ENCODE results near the gene FAM53B. TPM values are rescaled to one million over a fixed set of nuclear protein-coding genes. Genes with fewer than 3 reads are reported as not detected.
A peak's percentile ranks its signal among the peaks of the same experiment; 100 is the strongest.

Gene FAM53B
- total RNA-seq, 1 donor, result 12.7 TPM

DNA sequence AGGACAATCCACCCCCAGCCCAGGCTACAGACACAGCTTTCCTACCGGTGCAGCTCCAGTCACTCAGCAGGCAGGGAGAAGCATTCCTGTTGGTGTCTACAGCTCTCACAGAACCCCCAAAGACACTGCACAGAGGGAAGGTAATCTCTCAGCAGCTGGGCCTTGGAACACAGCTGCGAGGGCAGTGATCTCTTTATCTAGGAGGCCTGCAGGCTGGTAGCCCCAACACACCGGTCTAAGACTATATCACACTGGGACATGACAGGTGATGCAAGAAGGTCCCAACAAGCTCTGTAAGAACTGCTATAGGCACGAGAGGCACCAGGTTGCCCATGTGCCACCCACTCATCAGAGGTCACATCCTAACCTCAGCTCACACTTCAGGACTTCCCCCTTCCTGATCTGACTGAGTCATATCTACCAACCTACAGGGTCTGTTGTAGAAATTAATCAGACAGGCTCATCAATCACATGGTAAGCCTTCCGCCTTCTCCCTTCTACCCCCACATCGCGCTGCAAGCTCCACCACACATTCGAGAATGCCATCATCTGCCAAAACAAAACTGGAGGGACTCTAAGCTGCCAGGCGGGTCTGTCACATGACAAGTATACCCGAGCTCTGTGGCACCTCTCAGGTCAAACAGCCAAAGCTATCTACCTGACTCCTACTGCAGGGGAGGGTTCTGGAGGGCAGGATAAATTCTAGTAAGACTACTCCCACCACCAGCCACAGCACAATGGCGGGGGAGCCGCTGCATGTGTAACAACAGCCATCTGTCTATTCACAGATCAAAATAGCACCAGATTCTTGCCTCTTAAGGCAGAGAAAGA, 26.1 kb downstream of the FAM53B start:
- Histone ChIP-seq H3K9me3 (ENCODE audit: low read depth, low read length) (no peaks in the 10 kb centered on the region), H4K20me1 (ENCODE audit: insufficient read depth, low read length) (peaks cover 25% of the 10 kb centered on the region), H3K4me2 (ENCODE audit: insufficient read depth, low read length) (no peak overlapping the region), H3K27me3 (ENCODE audit: insufficient read depth, low read length) (no peaks in the 10 kb centered on the region), H3K27ac (ENCODE audit: low read depth, low read length) (no peak overlapping the region), H3K4me1 (ENCODE audit: insufficient read depth, low read length) (peaks cover 13% of the 10 kb centered on the region), H3K79me2 (ENCODE audit: insufficient read depth, low read length) (peaks cover 14% of the 10 kb centered on the region), H3K4me3 (ENCODE audit: insufficient read depth, low read length) (no peak overlapping the region), H2AFZ (ENCODE audit: low read length) (no peak overlapping the region), H3K36me3 (ENCODE audit: insufficient read depth, low read length) (no peaks in the 10 kb centered on the region)
- DNase-seq (ENCODE audit: insufficient read length, low spot score, missing footprints), result peak; percentile 69
- TF ChIP-seq, protein P1, sequence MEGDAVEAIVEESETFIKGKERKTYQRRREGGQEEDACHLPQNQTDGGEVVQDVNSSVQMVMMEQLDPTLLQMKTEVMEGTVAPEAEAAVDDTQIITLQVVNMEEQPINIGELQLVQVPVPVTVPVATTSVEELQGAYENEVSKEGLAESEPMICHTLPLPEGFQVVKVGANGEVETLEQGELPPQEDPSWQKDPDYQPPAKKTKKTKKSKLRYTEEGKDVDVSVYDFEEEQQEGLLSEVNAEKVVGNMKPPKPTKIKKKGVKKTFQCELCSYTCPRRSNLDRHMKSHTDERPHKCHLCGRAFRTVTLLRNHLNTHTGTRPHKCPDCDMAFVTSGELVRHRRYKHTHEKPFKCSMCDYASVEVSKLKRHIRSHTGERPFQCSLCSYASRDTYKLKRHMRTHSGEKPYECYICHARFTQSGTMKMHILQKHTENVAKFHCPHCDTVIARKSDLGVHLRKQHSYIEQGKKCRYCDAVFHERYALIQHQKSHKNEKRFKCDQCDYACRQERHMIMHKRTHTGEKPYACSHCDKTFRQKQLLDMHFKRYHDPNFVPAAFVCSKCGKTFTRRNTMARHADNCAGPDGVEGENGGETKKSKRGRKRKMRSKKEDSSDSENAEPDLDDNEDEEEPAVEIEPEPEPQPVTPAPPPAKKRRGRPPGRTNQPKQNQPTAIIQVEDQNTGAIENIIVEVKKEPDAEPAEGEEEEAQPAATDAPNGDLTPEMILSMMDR (IDR thresholded peaks at IDR 0.05; ENCODE audit: extremely low read depth, low read depth, low read length), result no peak

DNA sequence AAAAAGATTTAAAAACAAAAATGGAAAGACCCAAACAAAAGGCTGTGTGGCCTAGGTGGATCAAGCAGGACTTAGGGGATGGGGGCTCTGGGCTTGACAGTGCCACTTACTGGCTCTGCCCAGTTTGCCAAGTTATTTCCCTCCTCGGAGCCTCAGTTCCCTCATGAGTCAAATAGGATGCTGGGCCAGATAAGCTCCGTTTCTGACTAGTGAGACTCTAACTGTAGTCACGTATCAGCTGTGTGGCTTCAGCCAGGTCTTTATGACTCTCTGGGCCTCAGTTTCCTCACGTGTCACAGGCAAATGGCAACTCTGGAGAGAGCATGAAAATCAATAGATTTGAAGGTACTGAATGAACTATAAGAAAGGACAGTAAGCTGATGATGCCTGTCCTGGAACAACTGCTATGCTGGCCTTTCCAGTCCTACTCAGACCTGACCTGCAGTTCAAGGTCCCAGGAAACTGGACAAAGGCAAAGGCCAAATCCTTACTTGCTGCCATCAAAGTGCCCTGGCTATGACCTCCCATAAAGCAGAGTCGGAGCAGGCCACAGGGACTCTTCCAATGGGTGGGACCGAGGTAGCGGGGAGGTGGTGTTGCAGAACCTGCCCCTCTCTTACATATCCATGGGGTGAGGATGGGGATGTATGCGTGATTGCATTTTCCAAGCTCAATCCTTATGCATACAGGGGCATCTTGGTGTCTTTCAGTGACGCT, 27.0 kb downstream of the FAM53B start:
- no peak overlapping the region for H3K4me2 ChIP-seq (ENCODE audit: insufficient read depth, low read length)
- H3K27me3 ChIP-seq (ENCODE audit: insufficient read depth, low read length), result no peaks in the 10 kb centered on the region
- H3K4me3 ChIP-seq (ENCODE audit: insufficient read depth, low read length), result no peak overlapping the region
- no peaks in the 10 kb centered on the region for H3K36me3 ChIP-seq (ENCODE audit: insufficient read depth, low read length)
- H3K27ac ChIP-seq (ENCODE audit: low read depth, low read length), result no peak overlapping the region
- peaks cover 11% of the 10 kb centered on the region for H3K4me1 ChIP-seq (ENCODE audit: insufficient read depth, low read length)
- H4K20me1 ChIP-seq (ENCODE audit: insufficient read depth, low read length), result peaks cover 30% of the 10 kb centered on the region
- peak; percentile 0 for DNase-seq (ENCODE audit: insufficient read length, low spot score, missing footprints)
- TF ChIP-seq, protein P1 (IDR thresholded peaks at IDR 0.05; ENCODE audit: extremely low read depth, low read depth, low read length), result no peak
- H2AFZ ChIP-seq (ENCODE audit: low read length), result no peak overlapping the region
- no peaks in the 10 kb centered on the region for H3K9me3 ChIP-seq (ENCODE audit: low read depth, low read length)
- peaks cover 14% of the 10 kb centered on the region for H3K79me2 ChIP-seq (ENCODE audit: insufficient read depth, low read length)

DNA sequence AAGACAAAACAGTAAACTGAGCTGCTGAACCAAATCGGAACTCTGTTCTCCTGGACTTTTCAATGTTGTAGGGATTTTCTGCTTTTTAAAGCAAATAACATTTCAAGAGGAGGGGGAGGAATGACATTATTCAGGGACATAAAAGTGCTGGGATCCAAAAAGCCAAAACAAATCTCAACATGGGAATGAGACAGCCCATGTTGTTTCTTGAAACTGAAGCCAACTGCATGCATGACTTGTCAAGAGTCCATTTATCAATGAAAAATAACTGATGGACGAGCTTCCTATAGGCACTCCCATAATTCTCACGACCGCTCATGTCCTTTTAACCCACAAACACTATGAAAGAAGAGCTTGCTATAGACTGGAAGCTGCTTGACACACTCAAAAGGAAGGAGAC, 27.8 kb downstream of the FAM53B start:
- H3K27me3 ChIP-seq (ENCODE audit: insufficient read depth, low read length), result no peaks in the 10 kb centered on the region
- no peaks in the 10 kb centered on the region for H3K36me3 ChIP-seq (ENCODE audit: insufficient read depth, low read length)
- H3K79me2 ChIP-seq (ENCODE audit: insufficient read depth, low read length), result peaks cover 14% of the 10 kb centered on the region
- peak; percentile 3 for DNase-seq (ENCODE audit: insufficient read length, low spot score, missing footprints)
- H3K4me2 ChIP-seq (ENCODE audit: insufficient read depth, low read length), result no peak overlapping the region
- no peaks in the 10 kb centered on the region for H3K9me3 ChIP-seq (ENCODE audit: low read depth, low read length)
- H3K4me3 ChIP-seq (ENCODE audit: insufficient read depth, low read length), result no peak overlapping the region
- no peak overlapping the region for H2AFZ ChIP-seq (ENCODE audit: low read length)
- TF ChIP-seq, protein P1 (IDR thresholded peaks at IDR 0.05; ENCODE audit: extremely low read depth, low read depth, low read length), result no peak
- H3K4me1 ChIP-seq (ENCODE audit: insufficient read depth, low read length), result peaks cover 11% of the 10 kb centered on the region
- no peak overlapping the region for H3K27ac ChIP-seq (ENCODE audit: low read depth, low read length)
- peaks cover 30% of the 10 kb centered on the region for H4K20me1 ChIP-seq (ENCODE audit: insufficient read depth, low read length)

DNA sequence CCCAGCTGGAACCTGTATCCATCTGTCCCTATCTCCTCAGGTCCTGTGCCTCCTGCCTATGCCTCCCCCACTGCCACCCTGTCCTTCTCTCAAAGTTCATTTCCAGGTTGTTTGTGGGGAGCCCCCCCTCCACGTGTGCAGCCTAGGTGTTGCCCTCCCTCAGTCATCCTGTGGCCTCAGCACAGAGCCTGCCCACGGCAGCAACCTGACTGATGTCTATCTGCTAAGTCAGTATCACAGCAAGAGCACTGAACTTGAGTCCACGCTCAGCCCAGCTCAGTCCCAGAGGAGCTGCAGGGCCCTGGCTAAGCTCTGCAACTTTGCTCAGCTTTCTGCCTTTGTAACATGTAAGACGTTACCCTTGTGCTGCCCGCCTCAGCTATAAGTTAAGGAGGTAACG, 28.7 kb downstream of the FAM53B start:
- H3K4me3 ChIP-seq (ENCODE audit: insufficient read depth, low read length), result no peak overlapping the region
- H3K79me2 ChIP-seq (ENCODE audit: insufficient read depth, low read length), result peaks cover 17% of the 10 kb centered on the region
- TF ChIP-seq, protein P1 (IDR thresholded peaks at IDR 0.05; ENCODE audit: extremely low read depth, low read depth, low read length), result no peak
- peaks cover 30% of the 10 kb centered on the region for H4K20me1 ChIP-seq (ENCODE audit: insufficient read depth, low read length)
- H3K36me3 ChIP-seq (ENCODE audit: insufficient read depth, low read length), result no peaks in the 10 kb centered on the region
- no peaks in the 10 kb centered on the region for H3K27me3 ChIP-seq (ENCODE audit: insufficient read depth, low read length)
- H3K9me3 ChIP-seq (ENCODE audit: low read depth, low read length), result no peaks in the 10 kb centered on the region
- peak; percentile 31 for DNase-seq (ENCODE audit: insufficient read length, low spot score, missing footprints)
- H2AFZ ChIP-seq (ENCODE audit: low read length), result no peak overlapping the region
- H3K4me1 ChIP-seq (ENCODE audit: insufficient read depth, low read length), result peaks cover 11% of the 10 kb centered on the region
- no peak overlapping the region for H3K27ac ChIP-seq (ENCODE audit: low read depth, low read length)
- no peak overlapping the region for H3K4me2 ChIP-seq (ENCODE audit: insufficient read depth, low read length)
